Nephron progenitor cell (in vitro differentiated cells): ENCODE measurements around the gene GRB14.

Experiments used
- DNase-seq: peaks from one replicate; pipeline ENCODE4 v3.0.0; 2021
- H3K27ac Mint-ChIP-seq: 2 replicates; pipeline ENCODE4 v1.8.0; 2021; ENCODE audit warnings: mild to moderate bottlenecking, moderate library complexity, mixed read lengths
- H3K27me3 Mint-ChIP-seq: 2 replicates; pipeline ENCODE4 v1.8.0; 2021; ENCODE audit warnings: mild to moderate bottlenecking, low read depth, mixed read lengths; ENCODE audit not compliant: poor library complexity
- H3K36me3 Mint-ChIP-seq: 2 replicates; pipeline ENCODE4 v1.8.0; 2021; ENCODE audit warnings: low read depth, mixed read lengths
- H3K4me1 Mint-ChIP-seq: 2 replicates; pipeline ENCODE4 v1.8.0; 2021; ENCODE audit warnings: mixed read lengths
- H3K4me3 Mint-ChIP-seq: 2 replicates; pipeline ENCODE4 v1.8.0; 2021; ENCODE audit warnings: mild to moderate bottlenecking, moderate library complexity, mixed read lengths
- H3K9me3 Mint-ChIP-seq: 2 replicates; pipeline ENCODE4 v1.8.0; 2021; ENCODE audit warnings: mild to moderate bottlenecking, moderate library complexity, mixed read lengths
- CTCF ChIP-seq: fragments of 200-600 bp; sonication (generic); IDR thresholded peaks from 2 replicates; pipeline ENCODE4 v1.5.0; 2021; ENCODE audit warnings: antibody characterized with exemption

The GRB14 gene

GRCh38 chr2:164570475-164570874 lies 50.8 kb downstream of the GRB14 start:
- Mint-ChIP-seq H3K27me3 (no peaks in the 10 kb centered on the region), H3K4me1 (no peaks in the 10 kb centered on the region)
- no peak for TF ChIP-seq CTCF

GRCh38 chr2:164569378-164569777 lies 51.9 kb downstream of the GRB14 start:
- H3K27ac Mint-ChIP-seq: no peak overlapping the region
- no peaks in the 10 kb centered on the region for H3K4me1 Mint-ChIP-seq
- H3K9me3 Mint-ChIP-seq: no peaks in the 10 kb centered on the region
- no peak for DNase-seq
- no peak for TF ChIP-seq CTCF
- no peaks in the 10 kb centered on the region for H3K36me3 Mint-ChIP-seq
- no peaks in the 10 kb centered on the region for H3K27me3 Mint-ChIP-seq
- no peak overlapping the region for H3K4me3 Mint-ChIP-seq

More at GRCh38 chr2:164570475-164570874, 50.8 kb downstream of the GRB14 start:
- Mint-ChIP-seq H3K4me3 (no peak overlapping the region), H3K9me3 (no peaks in the 10 kb centered on the region), H3K27ac (no peak overlapping the region), H3K36me3 (no peaks in the 10 kb centered on the region)
- no peak for DNase-seq

GRCh38 chr2:164568317-164568716 lies 53.0 kb downstream of the GRB14 start:
- no peak for TF ChIP-seq CTCF
- no peaks in the 10 kb centered on the region for H3K4me1 Mint-ChIP-seq
- H3K27me3 Mint-ChIP-seq: no peaks in the 10 kb centered on the region
- no peak overlapping the region for H3K27ac Mint-ChIP-seq
- no peak for DNase-seq
- H3K9me3 Mint-ChIP-seq: no peaks in the 10 kb centered on the region
- no peaks in the 10 kb centered on the region for H3K36me3 Mint-ChIP-seq
- H3K4me3 Mint-ChIP-seq: no peak overlapping the region

- no peak for DNase-seq
- Mint-ChIP-seq H3K9me3 (no peaks in the 10 kb centered on the region), H3K27ac (no peak overlapping the region), H3K27me3 (no peaks in the 10 kb centered on the region), H3K4me1 (no peaks in the 10 kb centered on the region), H3K36me3 (no peaks in the 10 kb centered on the region), H3K4me3 (no peak overlapping the region)
- no peak for TF ChIP-seq CTCF
Measured at GRCh38 chr2:164567335-164567989, 53.8 kb downstream of the GRB14 start.

GRCh38 chr2:164565359-164565758 lies 55.9 kb downstream of the GRB14 start:
- no peaks in the 10 kb centered on the region for H3K9me3 Mint-ChIP-seq
- TF ChIP-seq CTCF: no peak
- DNase-seq: no peak
- H3K4me1 Mint-ChIP-seq: no peaks in the 10 kb centered on the region
- no peak overlapping the region for H3K27ac Mint-ChIP-seq
- H3K27me3 Mint-ChIP-seq: no peaks in the 10 kb centered on the region
- H3K4me3 Mint-ChIP-seq: no peak overlapping the region
- no peaks in the 10 kb centered on the region for H3K36me3 Mint-ChIP-seq

GRCh38 chr2:164562666-164563065 lies 58.6 kb downstream of the GRB14 start:
- no peaks in the 10 kb centered on the region for H3K9me3 Mint-ChIP-seq
- H3K27ac Mint-ChIP-seq: no peak overlapping the region
- no peak for DNase-seq
- H3K4me1 Mint-ChIP-seq: no peaks in the 10 kb centered on the region
- no peak overlapping the region for H3K4me3 Mint-ChIP-seq
- H3K27me3 Mint-ChIP-seq: peaks cover 3% of the 10 kb centered on the region
- no peaks in the 10 kb centered on the region for H3K36me3 Mint-ChIP-seq
- TF ChIP-seq CTCF: no peak
